Parathyroid adenoma (tissue), 2 donors: ENCODE measurements around the gene OR5K2.

Source experiments
- H2AFZ ChIP-seq: fragments of 300-600 bp; sonication (generic); one replicate; pipeline ENCODE4 v1.7.0; 2017; ENCODE audit warnings: antibody characterized with exemption, mild to moderate bottlenecking
- H3K27ac ChIP-seq: fragments of 300-600 bp; sonication (generic); one replicate; pipeline ENCODE4 v1.7.0; 2017
- H3K27me3 ChIP-seq: fragments of 300-600 bp; sonication (generic); one replicate; pipeline ENCODE4 v1.7.0; 2017; ENCODE audit warnings: low read length; ENCODE audit not compliant: control insufficient read depth, insufficient read depth
- H3K36me3 ChIP-seq: fragments of 300-600 bp; sonication (generic); one replicate; pipeline ENCODE4 v1.7.0; 2017; ENCODE audit warnings: low read length; ENCODE audit not compliant: control insufficient read depth, insufficient read depth
- H3K4me1 ChIP-seq: fragments of 300-600 bp; sonication (generic); one replicate; pipeline ENCODE4 v1.7.0; 2017; ENCODE audit warnings: control low read depth
- H3K4me2 ChIP-seq: fragments of 300-600 bp; sonication (generic); one replicate; pipeline ENCODE4 v1.7.0; 2017; ENCODE audit warnings: low read length
- H3K4me3 ChIP-seq: fragments of 300-600 bp; sonication (generic); one replicate; pipeline ENCODE4 v1.7.0; 2017; ENCODE audit warnings: low read depth, low read length
- H3K79me2 ChIP-seq: fragments of 300-600 bp; sonication (generic); one replicate; pipeline ENCODE4 v1.7.0; 2017; ENCODE audit warnings: control low read depth
- H3K9ac ChIP-seq: fragments of 300-600 bp; sonication (generic); one replicate; pipeline ENCODE4 v1.7.0; 2017; ENCODE audit warnings: mild to moderate bottlenecking
- H3K9me3 ChIP-seq: fragments of 300-600 bp; sonication (generic); one replicate; pipeline ENCODE4 v1.7.0; 2017; ENCODE audit warnings: low read length; ENCODE audit not compliant: control insufficient read depth
- TF ChIP-seq, protein P1 (sequence below): fragments of 300-600 bp; sonication (generic); IDR thresholded peaks from one replicate; pipeline ENCODE4 v1.7.0; 2017; ENCODE audit warnings: antibody characterized with exemption, mild to moderate bottlenecking
- donor health status: primary hyperparathyroidism.

Gene OR5K2

DNA sequence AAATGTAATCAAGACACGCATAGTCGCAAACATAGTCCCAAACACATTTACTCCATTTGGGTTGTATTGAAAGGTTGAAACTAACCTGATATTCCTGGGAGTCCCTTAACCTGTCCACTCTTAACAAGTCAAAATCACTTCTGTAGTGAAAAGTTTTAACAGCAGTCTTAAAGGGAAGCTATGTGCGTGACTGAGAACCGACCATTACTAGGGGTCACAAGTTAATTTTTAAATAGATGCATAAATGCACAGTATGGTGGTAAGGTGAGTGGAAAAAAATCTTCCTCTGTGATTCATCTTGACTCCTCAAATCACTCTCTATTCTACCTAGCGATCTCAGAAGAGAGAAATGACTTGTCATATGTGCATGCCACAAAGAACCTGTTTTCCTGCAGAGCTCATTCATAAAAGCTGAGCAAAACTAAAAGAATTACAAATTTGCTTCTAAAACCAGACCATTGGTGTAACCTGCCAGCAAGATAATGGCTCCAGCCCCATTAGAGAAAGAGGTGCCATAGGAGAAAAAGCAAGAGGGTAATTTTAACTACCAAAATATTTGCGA is 39.1 kb downstream of the OR5K2 start:
- no peak overlapping the region for H3K27ac ChIP-seq

DNA sequence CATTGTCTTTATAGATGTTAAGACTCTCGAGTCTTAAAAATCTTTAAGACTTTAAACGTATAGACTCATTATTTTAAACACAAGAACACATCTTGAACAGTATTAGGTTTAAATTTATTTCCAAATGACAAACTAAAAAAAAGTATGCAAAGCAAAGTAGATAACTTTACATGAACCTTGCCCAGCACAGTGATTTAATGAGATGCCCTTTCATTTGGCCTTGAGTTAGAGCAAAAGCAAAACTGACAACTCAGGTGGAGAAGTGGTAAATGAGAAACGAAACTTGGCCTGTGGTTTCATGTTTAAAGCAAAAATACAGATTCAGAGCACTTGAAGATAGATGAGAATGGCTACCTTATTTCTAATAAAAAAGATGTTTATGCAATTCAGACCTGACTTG is 42.9 kb downstream of the OR5K2 start:
- Histone ChIP-seq H3K9me3 (no peaks in the 10 kb centered on the region), H3K27me3 (no peaks in the 10 kb centered on the region), H3K27ac (no peak overlapping the region), H2AFZ (no peak overlapping the region), H3K4me2 (no peak overlapping the region), H3K79me2 (no peaks in the 10 kb centered on the region), H3K36me3 (no peaks in the 10 kb centered on the region), H3K4me3 (no peak overlapping the region), H3K4me1 (no peaks in the 10 kb centered on the region), H3K9ac (no peak overlapping the region)
- TF ChIP-seq, protein P1, sequence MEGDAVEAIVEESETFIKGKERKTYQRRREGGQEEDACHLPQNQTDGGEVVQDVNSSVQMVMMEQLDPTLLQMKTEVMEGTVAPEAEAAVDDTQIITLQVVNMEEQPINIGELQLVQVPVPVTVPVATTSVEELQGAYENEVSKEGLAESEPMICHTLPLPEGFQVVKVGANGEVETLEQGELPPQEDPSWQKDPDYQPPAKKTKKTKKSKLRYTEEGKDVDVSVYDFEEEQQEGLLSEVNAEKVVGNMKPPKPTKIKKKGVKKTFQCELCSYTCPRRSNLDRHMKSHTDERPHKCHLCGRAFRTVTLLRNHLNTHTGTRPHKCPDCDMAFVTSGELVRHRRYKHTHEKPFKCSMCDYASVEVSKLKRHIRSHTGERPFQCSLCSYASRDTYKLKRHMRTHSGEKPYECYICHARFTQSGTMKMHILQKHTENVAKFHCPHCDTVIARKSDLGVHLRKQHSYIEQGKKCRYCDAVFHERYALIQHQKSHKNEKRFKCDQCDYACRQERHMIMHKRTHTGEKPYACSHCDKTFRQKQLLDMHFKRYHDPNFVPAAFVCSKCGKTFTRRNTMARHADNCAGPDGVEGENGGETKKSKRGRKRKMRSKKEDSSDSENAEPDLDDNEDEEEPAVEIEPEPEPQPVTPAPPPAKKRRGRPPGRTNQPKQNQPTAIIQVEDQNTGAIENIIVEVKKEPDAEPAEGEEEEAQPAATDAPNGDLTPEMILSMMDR = no peak

More for the DNA sequence above, 39.1 kb downstream of the OR5K2 start:
- no peaks in the 10 kb centered on the region for H3K9me3 ChIP-seq
- H3K4me1 ChIP-seq = no peaks in the 10 kb centered on the region
- no peaks in the 10 kb centered on the region for H3K27me3 ChIP-seq
- H2AFZ ChIP-seq = no peak overlapping the region
- no peaks in the 10 kb centered on the region for H3K79me2 ChIP-seq
- no peaks in the 10 kb centered on the region for H3K36me3 ChIP-seq
- TF ChIP-seq, protein P1 = no peak
- no peak overlapping the region for H3K4me3 ChIP-seq
- H3K4me2 ChIP-seq = no peak overlapping the region
- H3K9ac ChIP-seq = no peak overlapping the region

DNA sequence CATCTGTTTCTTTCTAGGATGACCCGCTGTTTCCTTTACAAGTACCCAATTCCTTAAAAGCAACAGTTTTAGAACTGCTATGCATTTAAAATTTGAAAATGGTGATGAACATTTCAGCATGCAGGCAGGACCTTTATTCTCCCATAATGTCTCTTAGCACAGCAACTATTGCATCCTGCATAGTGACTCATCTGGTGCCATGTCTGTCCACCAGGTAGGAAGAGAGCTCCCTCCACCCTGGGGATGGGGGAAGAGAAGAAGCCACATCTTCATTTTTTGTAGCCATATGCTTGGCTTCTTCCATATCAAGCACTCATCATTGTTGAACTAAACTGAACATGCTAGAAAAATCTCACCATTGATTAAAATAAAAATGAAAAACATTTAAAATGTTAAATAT is 44.2 kb downstream of the OR5K2 start:
- Histone ChIP-seq H2AFZ (no peak overlapping the region), H3K27me3 (no peaks in the 10 kb centered on the region), H3K4me3 (no peak overlapping the region), H3K36me3 (no peaks in the 10 kb centered on the region), H3K79me2 (no peaks in the 10 kb centered on the region), H3K9me3 (no peaks in the 10 kb centered on the region), H3K9ac (no peak overlapping the region), H3K27ac (no peak overlapping the region), H3K4me2 (no peak overlapping the region), H3K4me1 (no peaks in the 10 kb centered on the region)
- TF ChIP-seq, protein P1 = no peak

DNA sequence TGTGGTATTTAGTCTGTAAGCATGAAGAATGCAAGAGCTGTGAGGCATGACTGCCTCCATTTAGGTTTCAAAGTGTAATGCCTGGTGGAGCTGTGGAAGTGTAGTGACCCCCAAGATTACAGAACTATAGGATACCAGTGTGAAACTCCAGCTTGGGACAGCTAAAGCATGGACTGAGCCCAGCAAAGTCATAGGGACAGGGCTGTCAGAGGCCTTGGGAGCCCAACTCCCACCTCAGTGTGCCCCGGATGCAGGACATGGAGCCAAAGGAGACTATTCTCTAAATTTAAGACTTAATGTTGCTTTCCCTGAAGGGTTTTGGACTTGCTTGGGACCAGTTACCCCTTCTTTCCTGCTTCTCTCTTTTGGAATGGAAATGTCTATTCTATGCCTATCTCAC is 45.1 kb downstream of the OR5K2 start:
- no peak overlapping the region for H3K27ac ChIP-seq
- no peaks in the 10 kb centered on the region for H3K27me3 ChIP-seq
- no peaks in the 10 kb centered on the region for H3K9me3 ChIP-seq
- no peak overlapping the region for H3K9ac ChIP-seq
- no peak overlapping the region for H2AFZ ChIP-seq
- TF ChIP-seq, protein P1 = no peak
- H3K79me2 ChIP-seq = no peaks in the 10 kb centered on the region
- no peak overlapping the region for H3K4me2 ChIP-seq
- no peaks in the 10 kb centered on the region for H3K36me3 ChIP-seq
- no peaks in the 10 kb centered on the region for H3K4me1 ChIP-seq
- no peak overlapping the region for H3K4me3 ChIP-seq

GRCh38 chr3:98545940-98546339 is 48.5 kb downstream of the OR5K2 start:
- H3K27me3 ChIP-seq = no peaks in the 10 kb centered on the region
- H3K36me3 ChIP-seq = no peaks in the 10 kb centered on the region
- H3K4me3 ChIP-seq = no peak overlapping the region
- H2AFZ ChIP-seq = no peak overlapping the region
- no peak overlapping the region for H3K9ac ChIP-seq
- no peak overlapping the region for H3K27ac ChIP-seq
- no peaks in the 10 kb centered on the region for H3K79me2 ChIP-seq
- H3K9me3 ChIP-seq = no peaks in the 10 kb centered on the region
- no peak overlapping the region for H3K4me2 ChIP-seq
- TF ChIP-seq, protein P1 = no peak
- H3K4me1 ChIP-seq = no peaks in the 10 kb centered on the region
